GM23338 (cell line): ENCODE data around the gene TCERG1L. TPM values are rescaled to one million over a fixed set of nuclear protein-coding genes. Genes with fewer than 3 reads are reported as not detected.
A peak's percentile ranks its signal among the peaks of the same experiment; 100 is the strongest.

Experiments
- ATAC-seq: fragments of 200-7000 bp; cut with Tn5 transposase; 3 replicates; pipeline ENCODE4 v1.9.1; 2020
- DNase-seq: peaks from one replicate; pipeline ENCODE4 v3.0.0-alpha.2; 2015; ENCODE audit warnings: low spot score
- H2AFZ ChIP-seq: fragments of 200-600 bp; sonication (generic); 2 replicates; pipeline ENCODE4 v1.8.0; 2016; ENCODE audit warnings: antibody characterized with exemption, mild to moderate bottlenecking, moderate library complexity
- H3F3A ChIP-seq: fragments of 200-600 bp; sonication (generic); replicated peaks from 2 replicates; pipeline ENCODE4 v1.8.0; 2017; ENCODE audit warnings: antibody characterized with exemption, mixed run types, low read depth
- H3K27ac ChIP-seq: fragments of 200-600 bp; sonication (generic); 2 replicates; pipeline ENCODE4 v1.6.1; 2016; ENCODE audit warnings: low read depth
- H3K27me3 ChIP-seq: fragments of 200-600 bp; sonication (generic); 2 replicates; pipeline ENCODE4 v1.8.0; 2016; ENCODE audit warnings: mild to moderate bottlenecking, mixed run types, moderate library complexity; ENCODE audit not compliant: insufficient read depth
- H3K36me3 ChIP-seq: fragments of 200-600 bp; sonication (generic); 2 replicates; pipeline ENCODE4 v1.8.0; 2016; ENCODE audit warnings: mild to moderate bottlenecking; ENCODE audit not compliant: insufficient read depth
- H3K4me1 ChIP-seq: fragments of 200-600 bp; sonication (generic); 2 replicates; pipeline ENCODE4 v1.8.0; 2016; ENCODE audit warnings: mild to moderate bottlenecking, moderate library complexity; ENCODE audit not compliant: insufficient read depth
- H3K4me2 ChIP-seq: fragments of 200-600 bp; sonication (generic); 2 replicates; pipeline ENCODE4 v1.7.1; 2017; ENCODE audit warnings: mixed run types
- H3K4me3 ChIP-seq: fragments of 200-600 bp; sonication (generic); 2 replicates; pipeline ENCODE4 v1.6.1; 2016; ENCODE audit warnings: mixed run types
- H3K79me2 ChIP-seq: fragments of 200-600 bp; sonication (generic); replicated peaks from 2 replicates; pipeline ENCODE4 v1.8.0; 2017; ENCODE audit warnings: mild to moderate bottlenecking; ENCODE audit not compliant: insufficient read depth
- H3K9me2 ChIP-seq: fragments of 200-600 bp; sonication (generic); 2 replicates; pipeline ENCODE4 v1.8.0; 2017; ENCODE audit not compliant: insufficient read depth
- H4K20me1 ChIP-seq: fragments of 200-600 bp; sonication (generic); replicated peaks from 2 replicates; pipeline ENCODE4 v1.8.0; 2017; ENCODE audit warnings: mild to moderate bottlenecking; ENCODE audit not compliant: insufficient read depth
- H3K27ac Mint-ChIP-seq: 2 replicates; pipeline ENCODE4 v1.8.0; 2020; ENCODE audit warnings: inconsistent platforms, mild to moderate bottlenecking, moderate library complexity, mixed read lengths
- H3K27me3 Mint-ChIP-seq: 3 replicates; pipeline ENCODE4 v1.8.0; 2022; ENCODE audit warnings: low read depth, mild to moderate bottlenecking, moderate library complexity, mixed read lengths, inconsistent platforms; ENCODE audit not compliant: insufficient read depth, poor library complexity
- H3K36me3 Mint-ChIP-seq: 3 replicates; pipeline ENCODE4 v1.8.0; 2021; ENCODE audit warnings: low read depth, mild to moderate bottlenecking, inconsistent platforms, moderate library complexity, mixed read lengths
- H3K4me1 Mint-ChIP-seq: 3 replicates; pipeline ENCODE4 v1.8.0; 2020; ENCODE audit warnings: mild to moderate bottlenecking, inconsistent platforms, mixed read lengths
- H3K4me3 Mint-ChIP-seq: 3 replicates; pipeline ENCODE4 v1.8.0; 2021; ENCODE audit warnings: moderate library complexity, mild to moderate bottlenecking, inconsistent platforms, mixed read lengths
- H3K9me3 Mint-ChIP-seq: 3 replicates; pipeline ENCODE4 v1.8.0; 2020; ENCODE audit warnings: moderate library complexity, mild to moderate bottlenecking, inconsistent platforms, mixed read lengths
- CTCF ChIP-seq, 2 experiments: fragments of 200-600 bp in 1 of 2; sonication (generic) in 1 of 2; conservative IDR thresholded peaks; 2 replicates each; pipeline versions ENCODE4 v1.5.1 to v1.6.1; 2016 to 2017; ENCODE audit warnings: antibody characterized with exemption in 2 of 2, low read depth in 2 of 2, mild to moderate bottlenecking in 2 of 2, moderate library complexity in 1 of 2
- ETS1 ChIP-seq: IDR thresholded peaks from 2 replicates; pipeline ENCODE4 v1.6.1; 2016; ENCODE audit warnings: antibody characterized with exemption
- EZH2phosphoT487 ChIP-seq: fragments of 200-600 bp; sonication (generic); IDR thresholded peaks from one replicate; pipeline ENCODE4 v1.8.1; 2018; ENCODE audit warnings: antibody characterized with exemption; ENCODE audit not compliant: unreplicated experiment
- NANOG ChIP-seq: IDR thresholded peaks from 2 replicates; pipeline ENCODE4 v1.6.1; 2016; ENCODE audit warnings: antibody characterized with exemption, borderline replicate concordance
- POLR2AphosphoS5 ChIP-seq: IDR thresholded peaks from 2 replicates; pipeline ENCODE4 v1.6.1; 2016; ENCODE audit warnings: antibody characterized with exemption, low read depth
- STAT1 ChIP-seq: IDR thresholded peaks from one replicate; pipeline ENCODE4 v1.6.1; 2016; ENCODE audit warnings: antibody characterized with exemption; ENCODE audit not compliant: unreplicated experiment
- ZNF114 ChIP-seq: fragments of 250-450 bp; sonication (Bioruptor Pico); IDR thresholded peaks from 2 replicates; pipeline ENCODE4 v1.5.0; 2020; ENCODE audit warnings: mild to moderate bottlenecking, moderate library complexity
- polyA plus RNA-seq: library from polyadenylated mRNA; unstranded; fragments of >200 nt; fragmentation: Nextera tagmentation; extraction: Ambion mirVana; gene quantifications from 2 replicates; pipeline ENCODE4 v1.2.1, GENCODE V29; 2016
- total RNA-seq: library from RNA; depleted of rRNA; stranded (reverse); fragments of >200 nt; shearing (Covaris generic); gene quantifications from 2 replicates; pipeline ENCODE4 v1.2.3, GENCODE V29; 2014
- TF ChIP-seq, protein P1 (sequence below): IDR thresholded peaks from one replicate; pipeline ENCODE4 v1.6.1; 2018; ENCODE audit warnings: antibody characterized with exemption; ENCODE audit not compliant: unreplicated experiment

TCERG1L gene
- total and polyA plus RNA-seq, 2 experiments from 2014 or later, result 3.9 to 5.5 TPM

- TF ChIP-seq CTCF (conservative IDR thresholded peaks at IDR 0.05; ENCODE audit: low read depth in 2 of 2) (peak; percentile 37 to 69), STAT1 (no peak), EZH2phosphoT487 (no peak), ZNF114 (CRISPR knock-in tag) (no peak), NANOG (no peak), POLR2AphosphoS5 (no peak)
- TF ChIP-seq, protein P1, sequence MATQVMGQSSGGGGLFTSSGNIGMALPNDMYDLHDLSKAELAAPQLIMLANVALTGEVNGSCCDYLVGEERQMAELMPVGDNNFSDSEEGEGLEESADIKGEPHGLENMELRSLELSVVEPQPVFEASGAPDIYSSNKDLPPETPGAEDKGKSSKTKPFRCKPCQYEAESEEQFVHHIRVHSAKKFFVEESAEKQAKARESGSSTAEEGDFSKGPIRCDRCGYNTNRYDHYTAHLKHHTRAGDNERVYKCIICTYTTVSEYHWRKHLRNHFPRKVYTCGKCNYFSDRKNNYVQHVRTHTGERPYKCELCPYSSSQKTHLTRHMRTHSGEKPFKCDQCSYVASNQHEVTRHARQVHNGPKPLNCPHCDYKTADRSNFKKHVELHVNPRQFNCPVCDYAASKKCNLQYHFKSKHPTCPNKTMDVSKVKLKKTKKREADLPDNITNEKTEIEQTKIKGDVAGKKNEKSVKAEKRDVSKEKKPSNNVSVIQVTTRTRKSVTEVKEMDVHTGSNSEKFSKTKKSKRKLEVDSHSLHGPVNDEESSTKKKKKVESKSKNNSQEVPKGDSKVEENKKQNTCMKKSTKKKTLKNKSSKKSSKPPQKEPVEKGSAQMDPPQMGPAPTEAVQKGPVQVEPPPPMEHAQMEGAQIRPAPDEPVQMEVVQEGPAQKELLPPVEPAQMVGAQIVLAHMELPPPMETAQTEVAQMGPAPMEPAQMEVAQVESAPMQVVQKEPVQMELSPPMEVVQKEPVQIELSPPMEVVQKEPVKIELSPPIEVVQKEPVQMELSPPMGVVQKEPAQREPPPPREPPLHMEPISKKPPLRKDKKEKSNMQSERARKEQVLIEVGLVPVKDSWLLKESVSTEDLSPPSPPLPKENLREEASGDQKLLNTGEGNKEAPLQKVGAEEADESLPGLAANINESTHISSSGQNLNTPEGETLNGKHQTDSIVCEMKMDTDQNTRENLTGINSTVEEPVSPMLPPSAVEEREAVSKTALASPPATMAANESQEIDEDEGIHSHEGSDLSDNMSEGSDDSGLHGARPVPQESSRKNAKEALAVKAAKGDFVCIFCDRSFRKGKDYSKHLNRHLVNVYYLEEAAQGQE, result no peak
Observed at GRCh38 chr10:131088619-131089018, 222.9 kb downstream of the TCERG1L start (continued).

DNA sequence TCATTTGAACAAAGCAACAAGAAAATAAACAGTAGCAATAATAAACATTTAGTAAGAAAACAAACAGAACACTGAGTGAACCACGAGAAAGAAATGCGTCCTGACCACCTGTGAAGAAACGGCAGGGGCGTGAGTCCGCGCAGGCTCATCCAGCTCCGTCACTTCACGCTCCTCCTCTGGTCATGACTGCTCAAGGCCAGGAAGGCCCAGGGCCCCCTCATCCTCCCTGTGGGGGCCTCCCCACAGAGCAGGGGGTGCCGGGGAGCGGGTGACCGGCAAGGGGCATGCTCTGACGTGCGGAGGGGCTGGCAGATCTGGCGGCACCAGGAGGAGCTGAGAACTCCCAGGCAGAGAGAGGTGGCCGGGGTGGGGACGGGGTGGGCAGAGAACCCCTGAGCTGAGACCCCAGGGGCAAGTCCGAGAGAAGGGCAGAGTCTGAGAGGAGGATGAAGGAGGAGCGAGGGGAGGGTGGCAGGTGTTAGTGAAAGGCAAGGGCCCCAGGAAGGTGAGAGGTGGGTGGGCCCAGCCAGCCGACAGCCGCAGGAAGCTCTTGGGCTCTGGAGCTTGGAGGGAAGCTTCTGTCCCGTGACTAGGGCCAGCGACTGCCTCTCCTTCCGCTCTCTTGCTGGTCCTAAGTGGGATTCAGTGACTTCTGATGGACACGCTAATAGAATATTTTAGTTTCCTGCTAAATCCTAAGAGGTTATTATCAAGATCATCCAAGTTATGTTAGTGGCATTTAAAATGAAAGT lies 223.9 kb downstream of the TCERG1L start:
- TF ChIP-seq STAT1 (no peak), ZNF114 (CRISPR knock-in tag) (no peak), ETS1 (no peak)
- H3K4me1 ChIP-seq, result no peaks in the 10 kb centered on the region
- ATAC-seq, result no peak
- H3F3A ChIP-seq, result no peaks in the 10 kb centered on the region
- peaks cover 2% of the 10 kb centered on the region; the same call in 1 of the 3 replicates for H3K4me1 Mint-ChIP-seq
- H3K27me3 ChIP-seq, result no peaks in the 10 kb centered on the region
- H3K9me3 Mint-ChIP-seq, result peaks cover 80% of the 10 kb centered on the region
- H3K4me3 ChIP-seq, result no peak overlapping the region
- H2AFZ ChIP-seq, result no peak overlapping the region
- peaks cover 3% of the 10 kb centered on the region; the same call in 1 of the 2 replicates for H3K9me2 ChIP-seq
- H3K27ac ChIP-seq, result no peak overlapping the region
- no peak overlapping the region for H3K27ac Mint-ChIP-seq
- no peak overlapping the region for H3K4me3 Mint-ChIP-seq
- no peaks in the 10 kb centered on the region for H3K79me2 ChIP-seq
- H3K4me2 ChIP-seq, result no peak overlapping the region
- H3K27me3 Mint-ChIP-seq, result peaks cover 15% of the 10 kb centered on the region
- no peak for DNase-seq
- no peaks in the 10 kb centered on the region for H4K20me1 ChIP-seq
- H3K36me3 Mint-ChIP-seq, result peaks cover 24% of the 10 kb centered on the region
- no peaks in the 10 kb centered on the region for H3K36me3 ChIP-seq
